ENCODE results near the gene STAT2. TPM values are rescaled to one million over a fixed set of nuclear protein-coding genes. Genes with fewer than 3 reads are reported as not detected.
"Not testable (repeated sequence)": the region's sequence is repeated elsewhere in the genome, so short reads cannot be mapped to it uniquely, and the experiment has no call there.

Gene STAT2
- total RNA-seq, 1 donor from 2014 or later = 257 TPM

- Mint-ChIP-seq H3K4me1 (ENCODE audit: low read depth, unreplicated experiment) (peaks cover 3% of the 10 kb centered on the region), H3K36me3 (ENCODE audit: low read depth, unreplicated experiment) (peaks cover 47% of the 10 kb centered on the region), H3K27me3 (ENCODE audit: low read depth, unreplicated experiment) (no peaks in the 10 kb centered on the region), H3K27ac (ENCODE audit: unreplicated experiment) (no peak overlapping the region), H3K4me3 (ENCODE audit: unreplicated experiment) (no peak overlapping the region), H3K9me3 (ENCODE audit: unreplicated experiment) (no peaks in the 10 kb centered on the region)
- Histone ChIP-seq H3K4me3 (ENCODE audit: insufficient read depth, low read depth, low read length) (no peak overlapping the region), H3K4me1 (ENCODE audit: insufficient read depth, low read length) (no peaks in the 10 kb centered on the region), H4K20me1 (ENCODE audit: insufficient read depth, low read length) (no peaks in the 10 kb centered on the region), H3K27me3 (ENCODE audit: insufficient read depth, low read length) (no peaks in the 10 kb centered on the region), H3K27ac (ENCODE audit: low read depth, low read length) (no peak overlapping the region), H3K9me3 (ENCODE audit: insufficient read depth, low read depth, low read length) (no peaks in the 10 kb centered on the region), H3K9ac (ENCODE audit: low read length) (no peak overlapping the region), H3K36me3 (ENCODE audit: insufficient read depth, low read length) (peaks cover 38% of the 10 kb centered on the region), H3K4me2 (ENCODE audit: low read length) (no peak overlapping the region), H3K79me2 (ENCODE audit: insufficient read depth, low read length) (no peaks in the 10 kb centered on the region), H2AFZ (ENCODE audit: low read depth, low read length) (no peak overlapping the region)
- no peak for DNase-seq (ENCODE audit: low read depth)
- FAIRE-seq = no peak
- no peak for TF ChIP-seq EZH2 (IDR thresholded peaks at IDR 0.05; ENCODE audit: insufficient read depth, low read length)
- no peak for TF ChIP-seq CTCF (IDR thresholded peaks at IDR 0.05; ENCODE audit: insufficient read depth, low read depth, low read length)
These were observed 13.2 kb downstream of the STAT2 start for GRCh38 chr12:56346675-56347074.

GRCh38 chr12:56342290-56342689 is 17.6 kb downstream of the STAT2 start:
- H3K4me2 ChIP-seq (ENCODE audit: low read length); H3K9me3 Mint-ChIP-seq (ENCODE audit: unreplicated experiment); H3K4me3 Mint-ChIP-seq (ENCODE audit: unreplicated experiment); H3K4me1 ChIP-seq (ENCODE audit: insufficient read depth, low read length); DNase-seq (ENCODE audit: low read depth); H3K27me3 ChIP-seq (ENCODE audit: insufficient read depth, low read length); H3K4me1 Mint-ChIP-seq (ENCODE audit: low read depth, unreplicated experiment); H4K20me1 ChIP-seq (ENCODE audit: insufficient read depth, low read length); H3K9me3 ChIP-seq (ENCODE audit: insufficient read depth, low read depth, low read length); H3K4me3 ChIP-seq (ENCODE audit: insufficient read depth, low read depth, low read length); H3K27ac Mint-ChIP-seq (ENCODE audit: unreplicated experiment); FAIRE-seq; H3K9ac ChIP-seq (ENCODE audit: low read length); H3K27ac ChIP-seq (ENCODE audit: low read depth, low read length); H2AFZ ChIP-seq (ENCODE audit: low read depth, low read length); H3K27me3 Mint-ChIP-seq (ENCODE audit: low read depth, unreplicated experiment); H3K79me2 ChIP-seq (ENCODE audit: insufficient read depth, low read length): not testable (repeated sequence)
- peaks cover 33% of the 10 kb centered on the region for H3K36me3 Mint-ChIP-seq (ENCODE audit: low read depth, unreplicated experiment)
- peaks cover 14% of the 10 kb centered on the region for H3K36me3 ChIP-seq (ENCODE audit: insufficient read depth, low read length)

GRCh38 chr12:56341616-56342015 is 18.3 kb downstream of the STAT2 start:
- Mint-ChIP-seq H3K27me3 (ENCODE audit: low read depth, unreplicated experiment) (no peaks in the 10 kb centered on the region), H3K36me3 (ENCODE audit: low read depth, unreplicated experiment) (peaks cover 28% of the 10 kb centered on the region)

More at GRCh38 chr12:56341616-56342015, 18.3 kb downstream of the STAT2 start:
- DNase-seq (ENCODE audit: low read depth) = no peak
- Histone ChIP-seq H3K79me2 (ENCODE audit: insufficient read depth, low read length) (no peaks in the 10 kb centered on the region), H3K27me3 (ENCODE audit: insufficient read depth, low read length) (no peaks in the 10 kb centered on the region), H3K4me3 (ENCODE audit: insufficient read depth, low read depth, low read length) (no peak overlapping the region), H3K27ac (ENCODE audit: low read depth, low read length) (no peak overlapping the region), H3K4me2 (ENCODE audit: low read length) (no peak overlapping the region), H3K4me1 (ENCODE audit: insufficient read depth, low read length) (peaks cover 6% of the 10 kb centered on the region), H3K36me3 (ENCODE audit: insufficient read depth, low read length) (peaks cover 11% of the 10 kb centered on the region), H3K9me3 (ENCODE audit: insufficient read depth, low read depth, low read length) (no peaks in the 10 kb centered on the region), H2AFZ (ENCODE audit: low read depth, low read length) (no peak overlapping the region), H4K20me1 (ENCODE audit: insufficient read depth, low read length) (no peaks in the 10 kb centered on the region), H3K9ac (ENCODE audit: low read length) (no peak overlapping the region)
- no peak for FAIRE-seq
- Mint-ChIP-seq H3K4me3 (ENCODE audit: unreplicated experiment) (no peak overlapping the region), H3K4me1 (ENCODE audit: low read depth, unreplicated experiment) (peaks cover 8% of the 10 kb centered on the region), H3K27ac (ENCODE audit: unreplicated experiment) (no peak overlapping the region), H3K9me3 (ENCODE audit: unreplicated experiment) (no peaks in the 10 kb centered on the region)
- TF ChIP-seq CTCF (IDR thresholded peaks at IDR 0.05; ENCODE audit: insufficient read depth, low read depth, low read length) (no peak), EZH2 (IDR thresholded peaks at IDR 0.05; ENCODE audit: insufficient read depth, low read length) (no peak)

Data from astrocyte (in vitro differentiated cells and primary cell).